GM23248 (cell line): Measurements from ENCODE around the gene LRRC75A. TPM values are rescaled to one million over a fixed set of nuclear protein-coding genes. Genes with fewer than 3 reads are reported as not detected.

Experiments used
- DNase-seq: peaks from one replicate; pipeline ENCODE4 v3.0.0-alpha.2; 2015
- H2AFZ ChIP-seq: fragments of 200-600 bp; sonication (generic); 2 replicates; pipeline ENCODE4 v1.6.1; 2016; ENCODE audit warnings: antibody characterized with exemption
- H3F3A ChIP-seq: fragments of 200-600 bp; sonication (generic); 2 replicates; pipeline ENCODE4 v1.6.1; 2016; ENCODE audit warnings: mild to moderate bottlenecking, antibody characterized with exemption, mixed run types; ENCODE audit not compliant: insufficient read depth
- H3K27ac ChIP-seq: fragments of 200-600 bp; sonication (generic); 2 replicates; pipeline ENCODE4 v1.5.1; 2016; ENCODE audit warnings: mild to moderate bottlenecking
- H3K27me3 ChIP-seq: fragments of 200-600 bp; sonication (generic); replicated peaks from 2 replicates; pipeline ENCODE4 v1.6.1; 2016; ENCODE audit warnings: mild to moderate bottlenecking; ENCODE audit not compliant: insufficient read depth
- H3K36me3 ChIP-seq: fragments of 200-600 bp; sonication (generic); 2 replicates; pipeline ENCODE4 v1.6.1; 2016; ENCODE audit warnings: low read depth, mild to moderate bottlenecking
- H3K4me1 ChIP-seq: fragments of 200-600 bp; sonication (generic); 2 replicates; pipeline ENCODE4 v1.6.1; 2016; ENCODE audit warnings: mild to moderate bottlenecking; ENCODE audit not compliant: insufficient read depth
- H3K4me2 ChIP-seq: fragments of 200-600 bp; sonication (generic); one replicate; pipeline ENCODE4 v1.6.1; 2016; ENCODE audit warnings: mild to moderate bottlenecking; ENCODE audit not compliant: unreplicated experiment
- H3K4me3 ChIP-seq: fragments of 200-600 bp; sonication (generic); 2 replicates; pipeline ENCODE4 v1.5.1; 2016; ENCODE audit warnings: mild to moderate bottlenecking
- H3K79me2 ChIP-seq: fragments of 200-600 bp; sonication (generic); 2 replicates; pipeline ENCODE4 v1.6.1; 2016; ENCODE audit warnings: mild to moderate bottlenecking; ENCODE audit not compliant: insufficient read depth
- H3K9ac ChIP-seq: fragments of 200-600 bp; sonication (generic); 2 replicates; pipeline ENCODE4 v1.6.1; 2016; ENCODE audit warnings: mild to moderate bottlenecking
- H3K9me2 ChIP-seq: fragments of 200-600 bp; sonication (generic); 2 replicates; pipeline ENCODE4 v1.6.1; 2016; ENCODE audit warnings: mixed run types, mild to moderate bottlenecking, moderate library complexity; ENCODE audit not compliant: insufficient read depth
- H3K9me3 ChIP-seq: fragments of 200-600 bp; sonication (generic); one replicate; pipeline ENCODE4 v1.6.1; 2017; ENCODE audit warnings: low read depth
- H4K20me1 ChIP-seq: fragments of 200-600 bp; sonication (generic); 2 replicates; pipeline ENCODE4 v1.6.0; 2016; ENCODE audit not compliant: insufficient read depth
- EZH2 ChIP-seq: fragments of 200-600 bp; sonication (generic); IDR thresholded peaks from 2 replicates; pipeline ENCODE4 v1.6.1; 2018; ENCODE audit warnings: antibody characterized with exemption, mild to moderate bottlenecking; ENCODE audit not compliant: insufficient read depth, poor library complexity, severe bottlenecking
- EZH2phosphoT487 ChIP-seq: fragments of 200-600 bp; sonication (generic); IDR thresholded peaks from 2 replicates; pipeline ENCODE4 v1.6.1; 2018; ENCODE audit warnings: antibody characterized with exemption, moderate library complexity, mild to moderate bottlenecking, low read depth; ENCODE audit not compliant: insufficient read depth
- WGBS, 2 experiments: methylation state at CpG; one replicate each; pipeline ENCODE4 v1.1.6; 2015 to 2017; ENCODE audit warnings: low lambda C conversion rate in 2 of 2, low coverage in 1 of 2; ENCODE audit errors: missing lambda C conversion rate in 2 of 2; 5-methylcytosine and 5-hydroxymethylcytosine counted together
- in situ Hi-C: fragments of 300-500 bp; cut with MboI; formaldehyde crosslinking; loops from 2 replicates; pipeline ENCODE4 v1.15.0; 2020
- polyA plus RNA-seq: library from polyadenylated mRNA; unstranded; fragments of >200 nt; fragmentation: Nextera tagmentation; extraction: Ambion mirVana; gene quantifications from 2 replicates; pipeline ENCODE4 v1.2.1, GENCODE V29; 2016
- total RNA-seq: library from RNA; depleted of rRNA; stranded (reverse); fragments of >200 nt; shearing (Covaris generic); gene quantifications from 2 replicates; pipeline ENCODE4 v1.2.3, GENCODE V29; 2014

LRRC75A gene
- total and polyA plus RNA-seq, 2 experiments from 2014 or later: 0.22 to 0.54 TPM

DNA sequence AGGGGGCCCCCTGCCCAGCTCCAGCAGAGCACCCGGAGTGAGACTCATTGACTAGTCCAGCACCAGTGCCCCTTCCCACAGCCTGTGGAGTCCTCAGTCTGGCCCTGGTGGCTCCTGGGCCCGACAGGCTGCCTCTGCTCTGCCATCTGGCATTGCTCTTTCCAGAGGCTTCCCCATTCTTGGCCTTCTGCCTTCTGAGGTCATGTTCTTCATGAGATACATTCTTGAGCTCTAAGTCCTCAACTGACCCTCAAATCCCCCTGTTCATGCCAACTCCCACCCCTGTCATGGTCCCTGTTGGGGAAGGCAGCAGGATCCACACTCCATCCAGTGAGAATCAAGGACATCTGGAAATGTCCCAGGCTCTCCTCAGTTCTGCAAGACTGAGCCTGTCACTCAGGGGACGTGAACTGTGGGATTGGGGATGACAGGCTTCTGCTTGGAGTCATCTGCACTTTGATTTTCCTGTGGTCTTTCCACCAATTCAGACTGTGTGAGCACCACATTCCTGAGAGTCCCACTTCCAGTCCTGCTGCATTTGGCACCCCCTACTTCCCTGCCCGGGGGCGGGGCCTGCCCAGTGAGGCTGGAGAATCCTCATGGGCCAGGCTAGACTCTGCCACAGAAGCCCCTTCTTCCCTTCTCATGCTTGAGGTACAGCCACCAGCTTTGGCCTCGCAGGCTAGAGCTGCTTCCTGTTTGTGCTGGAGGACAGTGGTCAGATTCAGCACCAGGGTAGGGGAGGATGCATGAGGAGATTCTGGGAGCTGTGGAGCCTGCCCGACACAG lies 73.9 kb downstream of the LRRC75A start:
- Histone ChIP-seq H3K9me3 (no peaks in the 10 kb centered on the region), H3K27me3 (no peaks in the 10 kb centered on the region), H3K9me2 (no peaks in the 10 kb centered on the region), H3K4me2 (peak overlapping the region; percentile 79), H2AFZ (no peak overlapping the region), H3K4me3 (no peak overlapping the region), H3K79me2 (no peaks in the 10 kb centered on the region), H3K4me1 (peaks cover 36% of the 10 kb centered on the region), H3K27ac (peak overlapping the region; percentile 91), H3F3A (peaks cover 36% of the 10 kb centered on the region), H3K36me3 (no peaks in the 10 kb centered on the region), H3K9ac (0 out of 2 replicates have a peak overlapping the region, but pooled peaks have one; percentile 3), H4K20me1 (no peaks in the 10 kb centered on the region)
- DNase-seq: peak; percentile 70
- 59 to 62% methylated on average over 7 of the region's 7 CpGs for WGBS, 2 experiments
- TF ChIP-seq EZH2: no peak
- TF ChIP-seq EZH2phosphoT487: no peak
- in situ Hi-C loops: no loop called here

GRCh38 chr17:16417399-16417798 lies 74.6 kb downstream of the LRRC75A start:
- Histone ChIP-seq H3K4me2 (no peak overlapping the region), H3K9me2 (no peaks in the 10 kb centered on the region), H3K27me3 (no peaks in the 10 kb centered on the region), H2AFZ (no peak overlapping the region), H3K4me3 (no peak overlapping the region), H3K36me3 (no peaks in the 10 kb centered on the region), H3K27ac (no peak overlapping the region), H3F3A (peaks cover 36% of the 10 kb centered on the region), H3K4me1 (peaks cover 36% of the 10 kb centered on the region), H3K9me3 (no peaks in the 10 kb centered on the region), H3K9ac (no peak overlapping the region), H3K79me2 (no peaks in the 10 kb centered on the region), H4K20me1 (no peaks in the 10 kb centered on the region)
- DNase-seq: no peak
- 96 to 100% methylated on average over 7 of the region's 7 CpGs for WGBS, 2 experiments
- in situ Hi-C loops: no loop called here
- TF ChIP-seq EZH2phosphoT487 (no peak), EZH2 (no peak)

DNA sequence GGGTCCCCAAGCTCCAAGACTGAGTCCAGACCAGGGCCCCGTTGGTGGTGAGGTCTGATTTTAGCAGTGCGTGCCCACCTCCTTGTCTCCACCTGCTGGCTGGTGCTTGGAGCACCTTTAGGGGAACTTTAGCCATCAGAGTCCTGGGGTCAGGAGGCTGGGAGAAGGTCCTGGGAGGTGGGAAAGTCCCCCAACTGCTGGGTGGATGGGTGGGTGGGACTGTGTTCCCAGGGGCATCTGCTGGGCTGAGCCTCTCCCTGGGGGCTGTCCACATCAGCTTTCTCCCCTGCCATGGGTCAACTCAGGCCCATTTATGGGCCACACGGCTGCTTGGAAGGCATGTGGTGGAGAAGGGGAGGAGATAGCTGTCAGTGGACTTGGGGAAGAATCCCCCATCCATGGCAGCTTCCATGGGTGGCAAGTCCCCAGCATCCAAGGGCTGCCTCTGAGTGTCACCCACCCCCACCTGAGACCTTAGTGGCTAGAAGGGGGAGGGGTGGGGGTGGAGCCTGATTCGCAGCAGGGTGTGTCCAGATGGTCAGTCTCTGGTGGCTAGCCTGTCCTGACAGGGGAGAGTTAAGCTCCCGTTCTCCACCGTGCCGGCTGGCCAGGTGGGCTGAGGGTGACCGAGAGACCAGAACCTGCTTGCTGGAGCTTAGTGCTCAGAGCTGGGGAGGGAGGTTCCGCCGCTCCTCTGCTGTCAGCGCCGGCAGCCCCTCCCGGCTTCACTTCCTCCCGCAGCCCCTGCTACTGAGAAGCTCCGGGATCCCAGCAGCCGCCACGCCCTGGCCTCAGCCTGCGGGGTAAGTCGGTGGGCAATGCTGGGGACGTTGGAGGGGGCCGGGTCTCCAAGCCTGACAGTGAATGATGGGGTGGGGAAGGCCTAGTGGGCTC lies 76.7 kb downstream of the LRRC75A start, which contains the start of gene TRPV2:
TRPV2 (plus strand) TSS at position 541 of the 894 bp plus-strand sequence. CDS start 2,098 bp downstream, outside the sequence.
- no peaks in the 10 kb centered on the region for H3K27me3 ChIP-seq
- no peaks in the 10 kb centered on the region for H4K20me1 ChIP-seq
- H3K79me2 ChIP-seq: no peaks in the 10 kb centered on the region
- H3K9me2 ChIP-seq: no peaks in the 10 kb centered on the region
- H2AFZ ChIP-seq: peak within 1 kb of the TSS; percentile 62
- TF ChIP-seq EZH2phosphoT487: no peak
- TF ChIP-seq EZH2: no peak
- 30 to 31% methylated on average over 20 to 21 of the region's 21 CpGs for WGBS, 2 experiments
- peak within 1 kb of the TSS; percentile 61 for H3K4me2 ChIP-seq
- H3K9ac ChIP-seq: peak within 1 kb of the TSS; percentile 66
- no peaks in the 10 kb centered on the region for H3K36me3 ChIP-seq
- peaks cover 28% of the 10 kb centered on the region for H3F3A ChIP-seq
- peaks cover 30% of the 10 kb centered on the region for H3K4me1 ChIP-seq
- H3K9me3 ChIP-seq: no peaks in the 10 kb centered on the region
- no peak for DNase-seq
- in situ Hi-C loops: no loop called here
- H3K4me3 ChIP-seq: peak within 1 kb of the TSS; percentile 69
- H3K27ac ChIP-seq: no peak within 1 kb of the TSS

DNA sequence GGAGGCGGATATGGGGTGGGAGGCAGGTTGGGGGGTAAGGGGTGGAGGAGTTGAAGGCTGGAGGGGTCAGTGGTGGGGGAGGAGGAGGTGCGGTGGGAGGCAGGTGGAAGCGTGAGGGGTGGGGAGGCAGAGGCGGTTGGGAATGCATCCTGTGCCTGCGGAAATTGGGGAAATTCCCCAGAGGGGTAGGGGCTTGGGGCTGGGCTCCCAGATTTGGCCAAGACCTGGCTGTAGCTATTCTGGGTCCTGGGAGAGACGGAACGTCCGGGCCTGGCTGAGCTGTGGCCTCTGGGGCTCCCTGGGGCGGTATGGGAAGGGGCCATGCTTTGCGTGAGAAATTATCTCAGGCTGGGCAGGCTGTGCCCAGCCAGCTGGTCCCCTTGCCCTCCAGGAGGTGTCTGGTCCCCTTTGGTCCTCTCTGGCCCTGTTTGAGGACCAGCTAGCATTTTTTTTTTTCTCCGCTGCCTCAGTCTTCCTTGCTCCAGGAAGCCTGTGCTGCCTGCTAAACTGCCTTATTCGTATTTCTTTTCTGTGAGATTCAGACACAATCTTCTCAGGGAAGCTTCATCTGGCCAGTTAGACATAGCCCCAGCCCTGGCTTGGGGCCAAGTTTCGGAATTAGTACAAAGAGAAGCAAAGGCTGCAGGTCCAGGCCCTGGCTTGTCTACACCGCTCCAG lies 83.9 kb downstream of the LRRC75A start:
- no peaks in the 10 kb centered on the region for H4K20me1 ChIP-seq
- in situ Hi-C loops: no loop called here
- TF ChIP-seq EZH2: no peak
- no peak for TF ChIP-seq EZH2phosphoT487
- no peak overlapping the region for H3K27ac ChIP-seq
- no peak overlapping the region for H2AFZ ChIP-seq
- no peaks in the 10 kb centered on the region for H3K9me3 ChIP-seq
- H3K4me1 ChIP-seq: no peaks in the 10 kb centered on the region
- H3F3A ChIP-seq: no peaks in the 10 kb centered on the region
- H3K9me2 ChIP-seq: no peaks in the 10 kb centered on the region
- no peaks in the 10 kb centered on the region for H3K27me3 ChIP-seq
- H3K4me2 ChIP-seq: no peak overlapping the region
- WGBS, 2 experiments: 34 to 41% methylated on average over 9 to 14 of the region's 14 CpGs
- H3K79me2 ChIP-seq: no peaks in the 10 kb centered on the region
- DNase-seq: peak; percentile 54
- no peak overlapping the region for H3K9ac ChIP-seq
- no peak overlapping the region for H3K4me3 ChIP-seq
- no peaks in the 10 kb centered on the region for H3K36me3 ChIP-seq
